Psoas muscle (tissue), 8 donors: ENCODE results near the gene HPS4. TPM values are rescaled to one million over a fixed set of nuclear protein-coding genes. Genes with fewer than 3 reads are reported as not detected.

Experiments
- ATAC-seq, 4 donors: fragments of 200-7000 bp; cut with Tn5 transposase; one replicate each; pipeline ENCODE4 v1.9.1; 2020; ENCODE audit warnings: moderate library complexity in 3 of 4, mild to moderate bottlenecking in 2 of 4
- DNase-seq, 2 donors: peaks; one replicate each; pipeline ENCODE4 v3.0.0-alpha.2; 2020
- H3K27ac ChIP-seq: fragments of 200-600 bp; one replicate; pipeline ENCODE4 v1.8.0; 2022
- H3K27me3 ChIP-seq, 3 donors: fragments of 200-600 bp in 1 of 3; one replicate each; pipeline versions ENCODE4 v1.6.1 to v1.8.0; 2013 to 2022; ENCODE audit warnings: low read length in 2 of 3, mild to moderate bottlenecking in 2 of 3, moderate library complexity in 1 of 3; ENCODE audit not compliant: insufficient read depth in 3 of 3
- H3K36me3 ChIP-seq, 2 donors: fragments of 200-600 bp in 1 of 2; one replicate each; pipeline versions ENCODE4 v1.6.1 to v1.8.0; 2013 to 2022; ENCODE audit warnings: low read depth in 1 of 2, mild to moderate bottlenecking in 1 of 2, moderate library complexity in 1 of 2; ENCODE audit not compliant: insufficient read depth in 1 of 2
- H3K4me1 ChIP-seq: fragments of 200-600 bp; one replicate; pipeline ENCODE4 v1.8.0; 2022
- H3K4me3 ChIP-seq: fragments of 200-600 bp; one replicate; pipeline ENCODE4 v1.8.0; 2022; ENCODE audit warnings: mild to moderate bottlenecking
- H3K9me3 ChIP-seq: fragments of 200-600 bp; one replicate; pipeline ENCODE4 v1.8.0; 2022
- CTCF ChIP-seq: fragments of 200-600 bp; IDR thresholded peaks from one replicate; pipeline ENCODE4 v1.8.0; 2022; ENCODE audit warnings: antibody characterized with exemption
- WGBS, 3 donors: extraction: QIAGEN DNeasy Blood & Tissue Kit; methylation state at CpG; one replicate each; pipeline versions ENCODE4 v1.1.6 to v1.1.7; 2013; 5-methylcytosine and 5-hydroxymethylcytosine counted together
- intact Hi-C, 2 donors: fragments of 100-400 bp; cut with DNase I; formaldehyde crosslinking; loops; one replicate each; pipeline versions ENCODE4 v1.11.0 to v1.14.2; 2022
- polyA plus RNA-seq, 3 donors: library from polyadenylated mRNA; stranded (reverse); fragments of 200-250 nt; gene quantifications; one replicate each; pipeline ENCODE4 v1.2.3, GENCODE V29; 2013
- total RNA-seq, 4 donors: library from RNA; stranded (reverse); fragmentation: NEBNext Ultra II Directional in 2 of 4; extraction: Animal tissue kit (Norgen Biotek cat#: 25700) in 2 of 4; gene quantifications; one replicate each; pipeline versions ENCODE4 v1.2.1 to v1.2.4, GENCODE V29; 2021 to 2023
- donor health status: healthy with polysubstance abuse.
- donor health status: DM: no; HTN: no; CAD: no; lungs with moderate emphysema.
- donor health status: Bipolar disorder and iron deficiency.
- donor health status: healthy.
- donor health status: DM: yes; HTN: yes; CAD: no.
- donor health status: DM: no; HTN: no; CAD: no.
- donor health status: DM: no; HTN: no; CAD: no.
- donor health status: DM: yes; HTN: yes; CAD: no.

Gene HPS4
- total and polyA plus RNA-seq, 7 donors, result 5.8 to 13.9 (median 10.1) TPM

GRCh38 chr22:26494506-26494905 lies 10.9 kb upstream of the HPS4 start:
- Histone ChIP-seq H3K27ac (no peak overlapping the region), H3K4me1 (no peaks in the 10 kb centered on the region), H3K36me3 (peaks cover 29 to 100% of the 10 kb centered on the region in 2 donors), H3K4me3 (no peak overlapping the region), H3K9me3 (no peaks in the 10 kb centered on the region), H3K27me3 (no peaks in the 10 kb centered on the region)
- intact Hi-C loops, result no loop called here
- no peak for DNase-seq
- no peak for TF ChIP-seq CTCF
- ATAC-seq, result no peak

DNA sequence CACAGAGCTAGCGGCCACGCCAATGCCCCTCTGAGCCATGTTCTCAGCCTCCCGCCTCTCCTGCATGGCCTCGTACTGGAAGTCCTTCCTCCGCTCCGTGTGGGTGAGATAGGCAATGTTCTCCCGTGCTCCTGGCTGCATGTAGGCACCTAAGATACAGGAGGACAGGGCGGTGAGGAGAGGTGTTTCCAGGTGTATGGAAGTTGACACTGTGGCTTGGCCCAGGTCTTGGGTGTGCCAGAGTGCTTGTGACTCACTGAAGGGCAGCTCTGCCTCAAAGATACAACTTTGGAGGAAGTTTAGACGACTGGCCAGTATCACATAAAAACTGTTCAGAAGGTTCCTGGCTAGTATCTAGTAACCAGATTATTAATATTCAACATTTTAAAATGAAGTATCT lies 8.6 kb upstream of the HPS4 start:
- no peaks in the 10 kb centered on the region for H3K4me1 ChIP-seq
- H3K36me3 ChIP-seq, result peaks cover 23 to 100% of the 10 kb centered on the region in 2 donors
- no peak overlapping the region for H3K4me3 ChIP-seq
- H3K27me3 ChIP-seq, result no peaks in the 10 kb centered on the region
- H3K27ac ChIP-seq, result no peak overlapping the region
- DNase-seq (no peak), ATAC-seq (no peak)
- intact Hi-C loops, result no loop called here
- 85 to 92% (median 92%) methylated on average over 9 of the region's 9 CpGs for WGBS, 3 donors
- TF ChIP-seq CTCF, result no peak
- H3K9me3 ChIP-seq, result no peaks in the 10 kb centered on the region

DNA sequence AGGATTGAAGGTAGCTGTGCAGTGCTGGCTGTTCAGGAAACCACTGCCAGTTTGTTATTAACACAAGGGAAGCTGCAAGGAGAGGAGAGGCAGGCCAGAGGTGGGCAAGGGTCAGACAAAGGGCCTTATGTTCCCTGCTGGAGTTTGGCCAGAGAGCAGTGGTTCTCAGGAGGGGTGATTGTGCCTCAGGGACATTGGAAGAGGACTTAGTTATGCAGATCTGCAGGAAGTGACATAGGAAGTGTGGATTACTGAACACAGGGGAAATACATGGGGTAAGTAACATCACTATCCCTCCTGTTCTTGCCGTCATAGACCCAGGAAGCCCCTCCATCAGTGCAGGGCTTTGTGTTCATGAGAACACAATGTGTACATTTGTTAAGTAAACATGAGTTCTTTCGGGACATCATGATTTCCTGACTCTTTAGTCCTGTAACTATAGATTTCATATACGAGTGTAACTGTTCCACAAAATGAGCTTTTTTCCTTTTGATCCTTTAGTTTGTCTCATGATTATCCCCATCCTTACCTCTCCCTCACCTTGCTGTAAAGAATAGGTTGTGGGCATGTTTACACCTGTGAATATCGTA lies 6.0 kb upstream of the HPS4 start:
- TF ChIP-seq CTCF, result no peak
- Histone ChIP-seq H3K9me3 (no peaks in the 10 kb centered on the region), H3K4me3 (no peak overlapping the region), H3K4me1 (peaks cover 15% of the 10 kb centered on the region), H3K36me3 (peaks cover 20 to 90% of the 10 kb centered on the region in 2 donors), H3K27ac (no peak overlapping the region), H3K27me3 (no peaks in the 10 kb centered on the region)
- DNase-seq (no peak), ATAC-seq (no peak)
- intact Hi-C loops, result no loop called here
- 75 to 76% (median 76%) methylated on average over 4 of the region's 4 CpGs for WGBS, 3 donors

- H3K36me3 ChIP-seq, result peaks cover 12 to 75% of the 10 kb centered on the region in 2 donors
- intact Hi-C loops, result no loop called here
- ATAC-seq (no peak), DNase-seq (no peak)
- no peak overlapping the region for H3K27ac ChIP-seq
- no peaks in the 10 kb centered on the region for H3K27me3 ChIP-seq
- no peak for TF ChIP-seq CTCF
- no peak overlapping the region for H3K4me3 ChIP-seq
- WGBS, 3 donors, result 28 to 32% (median 31%) methylated on average over 3 of the region's 3 CpGs
- peaks cover 19% of the 10 kb centered on the region for H3K4me1 ChIP-seq
- no peaks in the 10 kb centered on the region for H3K9me3 ChIP-seq
Observed at GRCh38 chr22:26487996-26488395, 4.4 kb upstream of the HPS4 start.

DNA sequence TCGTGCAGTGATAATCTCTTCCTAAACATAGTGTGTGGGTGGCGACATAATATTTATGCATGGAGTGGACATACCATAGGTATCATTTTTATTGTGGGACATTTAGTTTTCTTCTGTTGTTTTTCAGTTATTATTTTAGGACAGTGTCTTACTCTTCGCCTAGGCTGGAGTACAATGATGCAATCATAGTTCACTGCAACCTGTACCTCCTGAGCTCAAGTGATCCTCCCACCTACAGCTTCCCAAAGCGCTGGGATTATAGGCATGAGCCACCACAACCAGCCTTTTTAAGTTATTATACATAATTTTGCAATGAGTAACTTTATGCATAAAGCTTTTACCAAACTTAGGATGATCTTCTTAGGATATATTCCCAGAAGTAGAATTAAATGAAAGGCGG lies 2.8 kb upstream of the HPS4 start:
- no peak overlapping the region for H3K4me3 ChIP-seq
- no peaks in the 10 kb centered on the region for H3K27me3 ChIP-seq
- no peak for TF ChIP-seq CTCF
- peaks cover 12 to 65% of the 10 kb centered on the region in 2 donors for H3K36me3 ChIP-seq
- H3K4me1 ChIP-seq, result peaks cover 35% of the 10 kb centered on the region
- intact Hi-C loops, result no loop called here
- H3K9me3 ChIP-seq, result no peaks in the 10 kb centered on the region
- WGBS, 3 donors, result 84 to 90% (median 89%) methylated on average over 5 of the region's 5 CpGs
- H3K27ac ChIP-seq, result no peak overlapping the region
- ATAC-seq (no peak), DNase-seq (no peak)
